ENCODE measurements around the gene PWWP2B.
"Not testable (repeated sequence)": the region's sequence is repeated elsewhere in the genome, so short reads cannot be mapped to it uniquely, and the experiment has no call there.

The PWWP2B gene

GRCh38 chr10:132363921-132364593 lies 32.9 kb upstream of the PWWP2B start:
- DNase-seq, result no peak

- DNase-seq, result no peak
These were observed 32.4 kb upstream of the PWWP2B start for GRCh38 chr10:132364594-132364970.

- DNase-seq, result no peak
These were observed 31.9 kb upstream of the PWWP2B start for GRCh38 chr10:132365102-132365501.

- no peak for DNase-seq
These were observed 31.0 kb upstream of the PWWP2B start for GRCh38 chr10:132366006-132366405.

GRCh38 chr10:132366499-132366898 lies 30.5 kb upstream of the PWWP2B start:
- no peak for DNase-seq

GRCh38 chr10:132368391-132368790 lies 28.6 kb upstream of the PWWP2B start:
- DNase-seq, result no peak

GRCh38 chr10:132368881-132369635 lies 27.9 kb upstream of the PWWP2B start:
- no peak for DNase-seq

- no peak for DNase-seq
These were observed 27.3 kb upstream of the PWWP2B start for GRCh38 chr10:132369636-132370185.

GRCh38 chr10:132370426-132371340 lies 26.3 kb upstream of the PWWP2B start:
- no peak for DNase-seq

- DNase-seq, result no peak
These were observed 25.3 kb upstream of the PWWP2B start for GRCh38 chr10:132371641-132372081.

GRCh38 chr10:132372516-132373095 lies 24.4 kb upstream of the PWWP2B start:
- no peak for DNase-seq

GRCh38 chr10:132373241-132373955 lies 23.6 kb upstream of the PWWP2B start:
- DNase-seq, result no peak

- no peak for DNase-seq
These were observed 22.8 kb upstream of the PWWP2B start for GRCh38 chr10:132374176-132374575.

GRCh38 chr10:132374612-132375011 lies 22.4 kb upstream of the PWWP2B start:
- DNase-seq, result no peak

GRCh38 chr10:132375116-132375794 lies 21.7 kb upstream of the PWWP2B start:
- no peak for DNase-seq

GRCh38 chr10:132375795-132376297 lies 21.2 kb upstream of the PWWP2B start:
- no peak for DNase-seq

- DNase-seq, result no peak
These were observed 20.6 kb upstream of the PWWP2B start for GRCh38 chr10:132376394-132376851.

- DNase-seq, result no peak
These were observed 19.7 kb upstream of the PWWP2B start for GRCh38 chr10:132377326-132377725.

GRCh38 chr10:132379026-132379425 lies 18.0 kb upstream of the PWWP2B start:
- DNase-seq, result not testable (repeated sequence)

- DNase-seq, result not testable (repeated sequence)
These were observed 16.0 kb upstream of the PWWP2B start for GRCh38 chr10:132380986-132381385.

GRCh38 chr10:132381741-132382140 lies 15.3 kb upstream of the PWWP2B start:
- DNase-seq, result no peak

Data from NCI-H510A treated with DMSO at 0.1 percent for 48 hours (cell line).